Measurements from ENCODE around the gene EME2.

EME2 gene

DNA sequence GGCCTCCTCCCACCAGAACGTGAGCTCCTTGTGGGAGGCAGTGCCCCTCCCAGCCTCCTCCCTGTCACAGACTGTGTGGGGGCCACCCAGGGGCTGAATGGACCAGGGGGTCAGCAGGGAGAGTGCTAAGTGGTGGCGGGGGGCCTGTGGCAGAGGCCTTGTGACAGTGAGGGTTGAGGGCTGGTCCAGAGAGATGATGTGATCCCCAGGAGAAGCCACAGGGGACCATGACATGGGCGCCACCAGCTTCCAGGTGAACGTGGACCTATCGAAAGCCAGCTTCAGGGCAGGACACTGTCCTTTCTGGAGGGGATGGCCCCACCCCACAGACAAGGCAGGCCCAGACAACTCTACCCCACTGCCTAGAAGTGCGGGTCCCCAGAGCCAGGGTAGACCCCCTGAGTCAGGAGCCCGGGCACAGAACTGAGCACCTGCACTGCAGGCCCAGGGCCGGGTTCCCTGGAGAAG is 6.7 kb downstream of the EME2 start:
- TF ChIP-seq ZFP30 (CRISPR knock-in tag; IDR thresholded peaks at IDR 0.05), result no peak
- TF ChIP-seq PPARA (CRISPR knock-in tag; IDR thresholded peaks at IDR 0.05; ENCODE audit: borderline replicate concordance), result no peak
- no peak for TF ChIP-seq BACH2 (CRISPR knock-in tag; IDR thresholded peaks at IDR 0.05; ENCODE audit: borderline replicate concordance)
- TF ChIP-seq SNAI2 (CRISPR knock-in tag; IDR thresholded peaks at IDR 0.05), result no peak
- TF ChIP-seq ARNTL (CRISPR knock-in tag; IDR thresholded peaks at IDR 0.05; ENCODE audit: borderline replicate concordance, low read depth), result no peak
- TF ChIP-seq ZNF70 (CRISPR knock-in tag; IDR thresholded peaks at IDR 0.05), result no peak
- TF ChIP-seq TCF4 (CRISPR knock-in tag; IDR thresholded peaks at IDR 0.05; ENCODE audit: borderline replicate concordance), result no peak
- TF ChIP-seq CSDC2 (CRISPR knock-in tag; IDR thresholded peaks at IDR 0.05), result no peak
- TF ChIP-seq, protein P1, sequence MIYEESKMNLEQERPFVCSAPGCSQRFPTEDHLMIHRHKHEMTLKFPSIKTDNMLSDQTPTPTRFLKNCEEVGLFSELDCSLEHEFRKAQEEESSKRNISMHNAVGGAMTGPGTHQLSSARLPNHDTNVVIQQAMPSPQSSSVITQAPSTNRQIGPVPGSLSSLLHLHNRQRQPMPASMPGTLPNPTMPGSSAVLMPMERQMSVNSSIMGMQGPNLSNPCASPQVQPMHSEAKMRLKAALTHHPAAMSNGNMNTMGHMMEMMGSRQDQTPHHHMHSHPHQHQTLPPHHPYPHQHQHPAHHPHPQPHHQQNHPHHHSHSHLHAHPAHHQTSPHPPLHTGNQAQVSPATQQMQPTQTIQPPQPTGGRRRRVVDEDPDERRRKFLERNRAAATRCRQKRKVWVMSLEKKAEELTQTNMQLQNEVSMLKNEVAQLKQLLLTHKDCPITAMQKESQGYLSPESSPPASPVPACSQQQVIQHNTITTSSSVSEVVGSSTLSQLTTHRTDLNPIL (CRISPR knock-in tag; IDR thresholded peaks at IDR 0.05; ENCODE audit: low read depth), result no peak
- no peak for TF ChIP-seq ISL1 (CRISPR knock-in tag; IDR thresholded peaks at IDR 0.05)
- TF ChIP-seq, protein P2, sequence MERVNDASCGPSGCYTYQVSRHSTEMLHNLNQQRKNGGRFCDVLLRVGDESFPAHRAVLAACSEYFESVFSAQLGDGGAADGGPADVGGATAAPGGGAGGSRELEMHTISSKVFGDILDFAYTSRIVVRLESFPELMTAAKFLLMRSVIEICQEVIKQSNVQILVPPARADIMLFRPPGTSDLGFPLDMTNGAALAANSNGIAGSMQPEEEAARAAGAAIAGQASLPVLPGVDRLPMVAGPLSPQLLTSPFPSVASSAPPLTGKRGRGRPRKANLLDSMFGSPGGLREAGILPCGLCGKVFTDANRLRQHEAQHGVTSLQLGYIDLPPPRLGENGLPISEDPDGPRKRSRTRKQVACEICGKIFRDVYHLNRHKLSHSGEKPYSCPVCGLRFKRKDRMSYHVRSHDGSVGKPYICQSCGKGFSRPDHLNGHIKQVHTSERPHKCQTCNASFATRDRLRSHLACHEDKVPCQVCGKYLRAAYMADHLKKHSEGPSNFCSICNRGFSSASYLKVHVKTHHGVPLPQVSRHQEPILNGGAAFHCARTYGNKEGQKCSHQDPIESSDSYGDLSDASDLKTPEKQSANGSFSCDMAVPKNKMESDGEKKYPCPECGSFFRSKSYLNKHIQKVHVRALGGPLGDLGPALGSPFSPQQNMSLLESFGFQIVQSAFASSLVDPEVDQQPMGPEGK (CRISPR knock-in tag; IDR thresholded peaks at IDR 0.05; ENCODE audit: borderline replicate concordance), result no peak
- TF ChIP-seq ESRRG (CRISPR knock-in tag; IDR thresholded peaks at IDR 0.05), result no peak
- TF ChIP-seq ZNF565 (CRISPR knock-in tag; conservative IDR thresholded peaks at IDR 0.05; ENCODE audit: low read depth), result no peak
- no peak for TF ChIP-seq RARB (CRISPR knock-in tag; IDR thresholded peaks at IDR 0.05)
- ATAC-seq, result no peak

DNA sequence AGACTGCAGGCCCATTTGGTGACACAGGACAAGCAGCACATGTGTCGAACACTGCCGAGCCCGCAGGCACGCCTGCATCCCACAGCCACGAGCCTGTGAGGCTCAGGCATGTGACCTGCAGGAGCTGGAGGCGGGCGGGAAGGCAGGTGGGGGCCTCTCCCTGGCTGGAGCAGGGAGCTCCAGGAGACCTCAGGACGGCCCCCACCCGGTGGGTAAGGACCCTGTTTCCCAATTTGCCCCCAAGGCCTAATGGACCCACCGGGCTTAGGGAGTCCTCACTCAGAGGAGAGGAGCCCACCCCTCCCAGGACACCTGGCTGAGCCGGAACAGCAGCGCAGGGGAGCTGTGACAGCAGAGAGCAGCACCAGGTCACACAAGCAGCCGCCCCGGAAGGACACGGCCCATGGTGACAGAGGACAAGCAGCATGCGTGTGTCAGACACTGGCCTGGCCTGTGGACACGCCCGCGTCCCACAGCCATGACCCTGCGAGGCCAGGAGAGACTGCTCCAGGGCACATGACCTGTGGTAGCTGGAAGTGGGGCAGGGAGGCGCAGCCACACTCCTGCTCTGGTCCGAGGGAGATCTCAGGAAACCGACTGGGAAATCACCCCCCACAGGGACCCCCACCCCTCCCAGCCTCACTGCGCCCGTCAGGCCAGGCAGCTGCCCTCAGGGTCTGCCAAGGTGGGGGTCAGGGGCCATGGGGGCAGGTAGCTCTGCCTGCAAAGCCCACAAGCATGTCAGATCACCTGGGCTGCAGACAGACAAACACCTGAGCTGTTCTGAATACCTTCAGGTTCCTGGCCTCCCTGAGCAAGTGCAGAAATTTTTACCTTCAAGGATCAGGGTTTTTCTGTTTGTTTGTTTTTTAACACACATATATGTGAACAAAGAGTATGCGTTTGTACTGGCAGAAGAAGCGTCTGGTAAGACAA is 7.4 kb downstream of the EME2 start:
- TF ChIP-seq SNAI2 (CRISPR knock-in tag; IDR thresholded peaks at IDR 0.05) (no peak), ZC3H10 (CRISPR knock-in tag; IDR thresholded peaks at IDR 0.05) (no peak), ZFP3 (CRISPR knock-in tag; IDR thresholded peaks at IDR 0.05) (no peak), ISL1 (CRISPR knock-in tag; IDR thresholded peaks at IDR 0.05) (no peak), OSR1 (CRISPR knock-in tag; IDR thresholded peaks at IDR 0.05) (no peak), TOX (CRISPR knock-in tag; IDR thresholded peaks at IDR 0.05; ENCODE audit: borderline replicate concordance) (no peak), PPARA (CRISPR knock-in tag; IDR thresholded peaks at IDR 0.05; ENCODE audit: borderline replicate concordance) (no peak), ZNF70 (CRISPR knock-in tag; IDR thresholded peaks at IDR 0.05) (no peak), ZNF8 (CRISPR knock-in tag; IDR thresholded peaks at IDR 0.05) (no peak), ESRRG (CRISPR knock-in tag; IDR thresholded peaks at IDR 0.05) (no peak), RARB (CRISPR knock-in tag; IDR thresholded peaks at IDR 0.05) (no peak)
- TF ChIP-seq, protein P3, sequence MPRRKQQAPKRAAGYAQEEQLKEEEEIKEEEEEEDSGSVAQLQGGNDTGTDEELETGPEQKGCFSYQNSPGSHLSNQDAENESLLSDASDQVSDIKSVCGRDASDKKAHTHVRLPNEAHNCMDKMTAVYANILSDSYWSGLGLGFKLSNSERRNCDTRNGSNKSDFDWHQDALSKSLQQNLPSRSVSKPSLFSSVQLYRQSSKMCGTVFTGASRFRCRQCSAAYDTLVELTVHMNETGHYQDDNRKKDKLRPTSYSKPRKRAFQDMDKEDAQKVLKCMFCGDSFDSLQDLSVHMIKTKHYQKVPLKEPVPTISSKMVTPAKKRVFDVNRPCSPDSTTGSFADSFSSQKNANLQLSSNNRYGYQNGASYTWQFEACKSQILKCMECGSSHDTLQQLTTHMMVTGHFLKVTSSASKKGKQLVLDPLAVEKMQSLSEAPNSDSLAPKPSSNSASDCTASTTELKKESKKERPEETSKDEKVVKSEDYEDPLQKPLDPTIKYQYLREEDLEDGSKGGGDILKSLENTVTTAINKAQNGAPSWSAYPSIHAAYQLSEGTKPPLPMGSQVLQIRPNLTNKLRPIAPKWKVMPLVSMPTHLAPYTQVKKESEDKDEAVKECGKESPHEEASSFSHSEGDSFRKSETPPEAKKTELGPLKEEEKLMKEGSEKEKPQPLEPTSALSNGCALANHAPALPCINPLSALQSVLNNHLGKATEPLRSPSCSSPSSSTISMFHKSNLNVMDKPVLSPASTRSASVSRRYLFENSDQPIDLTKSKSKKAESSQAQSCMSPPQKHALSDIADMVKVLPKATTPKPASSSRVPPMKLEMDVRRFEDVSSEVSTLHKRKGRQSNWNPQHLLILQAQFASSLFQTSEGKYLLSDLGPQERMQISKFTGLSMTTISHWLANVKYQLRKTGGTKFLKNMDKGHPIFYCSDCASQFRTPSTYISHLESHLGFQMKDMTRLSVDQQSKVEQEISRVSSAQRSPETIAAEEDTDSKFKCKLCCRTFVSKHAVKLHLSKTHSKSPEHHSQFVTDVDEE (CRISPR knock-in tag; IDR thresholded peaks at IDR 0.05), result no peak
- TF ChIP-seq, protein P4, sequence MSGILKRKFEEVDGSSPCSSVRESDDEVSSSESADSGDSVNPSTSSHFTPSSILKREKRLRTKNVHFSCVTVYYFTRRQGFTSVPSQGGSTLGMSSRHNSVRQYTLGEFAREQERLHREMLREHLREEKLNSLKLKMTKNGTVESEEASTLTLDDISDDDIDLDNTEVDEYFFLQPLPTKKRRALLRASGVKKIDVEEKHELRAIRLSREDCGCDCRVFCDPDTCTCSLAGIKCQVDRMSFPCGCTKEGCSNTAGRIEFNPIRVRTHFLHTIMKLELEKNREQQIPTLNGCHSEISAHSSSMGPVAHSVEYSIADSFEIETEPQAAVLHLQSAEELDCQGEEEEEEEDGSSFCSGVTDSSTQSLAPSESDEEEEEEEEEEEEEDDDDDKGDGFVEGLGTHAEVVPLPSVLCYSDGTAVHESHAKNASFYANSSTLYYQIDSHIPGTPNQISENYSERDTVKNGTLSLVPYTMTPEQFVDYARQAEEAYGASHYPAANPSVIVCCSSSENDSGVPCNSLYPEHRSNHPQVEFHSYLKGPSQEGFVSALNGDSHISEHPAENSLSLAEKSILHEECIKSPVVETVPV (CRISPR knock-in tag; IDR thresholded peaks at IDR 0.05), result no peak
- TF ChIP-seq, protein P2 (CRISPR knock-in tag; IDR thresholded peaks at IDR 0.05; ENCODE audit: borderline replicate concordance), result no peak
- no peak for ATAC-seq

Data from SK-N-SH treated with all-trans-retinoic acid at 6 μM for 48 hours (cell line).